C4-2B (cell line): ENCODE measurements around the gene RNF227.

Experiments
- ZFX ChIP-seq: fragments of 450-650 bp; IDR thresholded peaks from 2 replicates; pipeline ENCODE4 v1.6.1; 2017
- TF ChIP-seq, protein P1 (sequence below): fragments of 450-650 bp; conservative IDR thresholded peaks from 2 replicates; pipeline ENCODE4 v1.5.1; 2017; ENCODE audit warnings: mild to moderate bottlenecking

DNA sequence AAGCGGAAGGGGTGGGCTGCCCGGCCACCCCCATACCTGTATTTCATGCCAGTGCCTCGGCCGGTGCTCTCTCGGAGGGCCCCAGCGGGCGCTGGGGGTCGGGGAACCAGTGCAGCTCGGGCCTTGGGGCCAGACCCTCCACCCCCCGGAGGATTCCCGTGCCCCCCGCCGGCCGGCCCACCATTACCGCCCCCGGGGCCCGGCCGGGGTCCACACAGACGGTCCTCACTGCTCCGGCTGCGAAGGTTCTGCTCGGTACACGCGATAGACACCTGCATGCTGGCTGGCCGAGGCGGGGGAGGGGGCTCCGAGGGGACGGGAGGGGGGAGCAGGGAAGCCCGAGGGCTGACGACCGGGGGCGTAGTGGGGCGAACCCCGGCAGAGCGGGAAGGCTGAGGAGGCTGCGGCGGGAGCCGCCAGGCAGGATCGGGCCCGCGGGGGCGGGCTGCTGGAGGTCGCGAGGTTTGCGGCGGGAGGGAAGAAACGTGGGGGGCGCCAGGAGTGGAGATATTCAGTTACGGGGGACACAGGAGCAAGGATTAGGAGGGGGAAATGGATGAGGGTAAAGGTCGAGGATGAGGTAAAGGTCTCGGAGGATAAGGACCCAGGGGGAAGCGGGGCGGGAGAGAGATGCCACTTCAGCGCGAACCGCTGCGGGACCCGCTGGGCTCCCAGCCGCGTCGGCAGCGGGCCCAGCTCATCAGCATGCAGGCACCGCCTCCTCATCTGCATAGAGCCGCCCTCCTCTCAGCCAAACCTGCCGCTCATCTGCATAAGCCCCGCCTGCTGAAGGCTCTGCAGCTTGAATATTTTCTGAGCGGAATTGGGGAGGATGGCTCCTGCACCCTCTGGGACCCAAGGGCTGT lies 13.3 kb upstream of the RNF227 start, which contains the start of gene KCNAB3:
- TF ChIP-seq, protein P1, sequence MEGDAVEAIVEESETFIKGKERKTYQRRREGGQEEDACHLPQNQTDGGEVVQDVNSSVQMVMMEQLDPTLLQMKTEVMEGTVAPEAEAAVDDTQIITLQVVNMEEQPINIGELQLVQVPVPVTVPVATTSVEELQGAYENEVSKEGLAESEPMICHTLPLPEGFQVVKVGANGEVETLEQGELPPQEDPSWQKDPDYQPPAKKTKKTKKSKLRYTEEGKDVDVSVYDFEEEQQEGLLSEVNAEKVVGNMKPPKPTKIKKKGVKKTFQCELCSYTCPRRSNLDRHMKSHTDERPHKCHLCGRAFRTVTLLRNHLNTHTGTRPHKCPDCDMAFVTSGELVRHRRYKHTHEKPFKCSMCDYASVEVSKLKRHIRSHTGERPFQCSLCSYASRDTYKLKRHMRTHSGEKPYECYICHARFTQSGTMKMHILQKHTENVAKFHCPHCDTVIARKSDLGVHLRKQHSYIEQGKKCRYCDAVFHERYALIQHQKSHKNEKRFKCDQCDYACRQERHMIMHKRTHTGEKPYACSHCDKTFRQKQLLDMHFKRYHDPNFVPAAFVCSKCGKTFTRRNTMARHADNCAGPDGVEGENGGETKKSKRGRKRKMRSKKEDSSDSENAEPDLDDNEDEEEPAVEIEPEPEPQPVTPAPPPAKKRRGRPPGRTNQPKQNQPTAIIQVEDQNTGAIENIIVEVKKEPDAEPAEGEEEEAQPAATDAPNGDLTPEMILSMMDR, result no peak
- TF ChIP-seq ZFX, result no peak
